ENCODE data around the gene SYCP2. TPM values are rescaled to one million over a fixed set of nuclear protein-coding genes. Genes with fewer than 3 reads are reported as not detected.

Gene SYCP2
- total and polyA plus RNA-seq, 2 donors (not counting 1 experiment from before 2014, with no cell fraction given), result 0.77 to 1.2 TPM

GRCh38 chr20:59839400-59839799 lies 94.0 kb downstream of the SYCP2 start:
- Histone ChIP-seq H3K4me3 (replicated peaks in 1 of 4; ENCODE audit: control extremely low read depth in 1 of 4, insufficient read depth in 1 of 4, low read depth in 3 of 4, low read length in 4 of 4) (no peak overlapping the region), H3K4me1 (ENCODE audit: control insufficient read depth, extremely low read depth, insufficient read depth, low read length) (no peaks in the 10 kb centered on the region), H3K79me2 (ENCODE audit: control insufficient read depth, insufficient read depth, low read length) (no peaks in the 10 kb centered on the region), H3K27me3 (ENCODE audit: control insufficient read depth, insufficient read depth, low read length) (peaks cover 3% of the 10 kb centered on the region), H3K27ac (ENCODE audit: insufficient read depth, low read length) (no peak overlapping the region), H3K9ac (ENCODE audit: insufficient read depth, low read length) (no peak overlapping the region), H4K20me1 (ENCODE audit: control insufficient read depth, extremely low read depth, insufficient read depth, low read length) (no peaks in the 10 kb centered on the region), H2AFZ (ENCODE audit: low read length) (no peak overlapping the region), H3K9me3 (ENCODE audit: control insufficient read depth, insufficient read depth, low read depth, low read length) (no peaks in the 10 kb centered on the region), H3K36me3 (ENCODE audit: control insufficient read depth, insufficient read depth, low read length) (no peaks in the 10 kb centered on the region), H3K4me2 (ENCODE audit: extremely low read depth, insufficient read depth, low read length) (no peak overlapping the region)
- DNase-seq (ENCODE audit: low read depth in 2 of 2), result no peak
- no peak for TF ChIP-seq EZH2 (IDR thresholded peaks at IDR 0.05; ENCODE audit: low read length, missing control alignments)
- TF ChIP-seq, protein P1, sequence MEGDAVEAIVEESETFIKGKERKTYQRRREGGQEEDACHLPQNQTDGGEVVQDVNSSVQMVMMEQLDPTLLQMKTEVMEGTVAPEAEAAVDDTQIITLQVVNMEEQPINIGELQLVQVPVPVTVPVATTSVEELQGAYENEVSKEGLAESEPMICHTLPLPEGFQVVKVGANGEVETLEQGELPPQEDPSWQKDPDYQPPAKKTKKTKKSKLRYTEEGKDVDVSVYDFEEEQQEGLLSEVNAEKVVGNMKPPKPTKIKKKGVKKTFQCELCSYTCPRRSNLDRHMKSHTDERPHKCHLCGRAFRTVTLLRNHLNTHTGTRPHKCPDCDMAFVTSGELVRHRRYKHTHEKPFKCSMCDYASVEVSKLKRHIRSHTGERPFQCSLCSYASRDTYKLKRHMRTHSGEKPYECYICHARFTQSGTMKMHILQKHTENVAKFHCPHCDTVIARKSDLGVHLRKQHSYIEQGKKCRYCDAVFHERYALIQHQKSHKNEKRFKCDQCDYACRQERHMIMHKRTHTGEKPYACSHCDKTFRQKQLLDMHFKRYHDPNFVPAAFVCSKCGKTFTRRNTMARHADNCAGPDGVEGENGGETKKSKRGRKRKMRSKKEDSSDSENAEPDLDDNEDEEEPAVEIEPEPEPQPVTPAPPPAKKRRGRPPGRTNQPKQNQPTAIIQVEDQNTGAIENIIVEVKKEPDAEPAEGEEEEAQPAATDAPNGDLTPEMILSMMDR (conservative IDR thresholded peaks at IDR 0.05 in 1 of 2, IDR thresholded peaks at IDR 0.05 in 1 of 2; ENCODE audit: low read depth in 1 of 2, low read length in 2 of 2), result no peak

DNA sequence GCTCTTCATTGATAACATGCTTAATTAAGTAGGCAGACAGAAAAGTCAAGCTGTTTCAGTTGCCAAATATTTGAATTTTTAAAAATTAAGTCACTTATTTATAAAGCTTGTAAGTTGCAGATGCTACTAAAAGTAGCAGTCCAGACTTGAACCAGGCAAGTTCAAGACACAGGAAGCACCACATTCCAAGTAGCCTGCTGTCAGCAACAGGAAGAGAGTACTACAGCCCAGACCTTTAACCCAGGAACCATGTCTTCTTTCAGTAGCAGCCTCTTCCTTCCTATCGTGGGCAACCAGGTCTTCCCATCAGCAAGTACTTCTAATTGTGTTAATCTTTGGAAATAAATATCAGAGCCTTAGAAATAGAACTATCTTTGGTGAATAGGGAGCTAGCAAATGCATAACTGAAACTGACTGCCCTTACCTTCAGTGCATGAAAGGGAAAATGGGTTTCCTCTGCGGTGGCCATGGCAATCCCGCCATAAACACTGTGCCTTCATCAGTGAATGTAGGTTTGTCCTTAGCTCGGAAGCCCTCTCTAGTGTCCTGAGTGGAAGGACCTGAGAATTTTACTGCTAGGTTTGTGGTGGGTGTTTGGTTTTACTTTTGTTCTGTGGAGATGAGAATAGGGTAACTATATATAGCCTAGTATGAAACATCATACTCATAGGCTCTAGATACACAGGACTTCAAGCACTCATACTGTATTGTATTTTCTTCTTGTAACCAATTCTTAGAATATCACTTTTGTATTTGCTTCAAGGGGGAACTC lies 95.6 kb downstream of the SYCP2 start:
- DNase-seq (ENCODE audit: low read depth in 2 of 2), result no peak
- TF ChIP-seq, protein P1 (conservative IDR thresholded peaks at IDR 0.05 in 1 of 2, IDR thresholded peaks at IDR 0.05 in 1 of 2; ENCODE audit: low read depth in 1 of 2, low read length in 2 of 2), result no peak
- TF ChIP-seq EZH2 (IDR thresholded peaks at IDR 0.05; ENCODE audit: low read length, missing control alignments), result no peak
- Histone ChIP-seq H3K79me2 (ENCODE audit: control insufficient read depth, insufficient read depth, low read length) (no peaks in the 10 kb centered on the region), H3K9me3 (ENCODE audit: control insufficient read depth, insufficient read depth, low read depth, low read length) (no peaks in the 10 kb centered on the region), H3K4me3 (replicated peaks in 1 of 4; ENCODE audit: control extremely low read depth in 1 of 4, insufficient read depth in 1 of 4, low read depth in 3 of 4, low read length in 4 of 4) (no peak overlapping the region), H3K4me2 (ENCODE audit: extremely low read depth, insufficient read depth, low read length) (no peak overlapping the region), H3K27me3 (ENCODE audit: control insufficient read depth, insufficient read depth, low read length) (peaks cover 3% of the 10 kb centered on the region), H3K27ac (ENCODE audit: insufficient read depth, low read length) (no peak overlapping the region), H3K4me1 (ENCODE audit: control insufficient read depth, extremely low read depth, insufficient read depth, low read length) (no peaks in the 10 kb centered on the region), H3K36me3 (ENCODE audit: control insufficient read depth, insufficient read depth, low read length) (no peaks in the 10 kb centered on the region), H3K9ac (ENCODE audit: insufficient read depth, low read length) (no peak overlapping the region), H4K20me1 (ENCODE audit: control insufficient read depth, extremely low read depth, insufficient read depth, low read length) (no peaks in the 10 kb centered on the region), H2AFZ (ENCODE audit: low read length) (no peak overlapping the region)

DNA sequence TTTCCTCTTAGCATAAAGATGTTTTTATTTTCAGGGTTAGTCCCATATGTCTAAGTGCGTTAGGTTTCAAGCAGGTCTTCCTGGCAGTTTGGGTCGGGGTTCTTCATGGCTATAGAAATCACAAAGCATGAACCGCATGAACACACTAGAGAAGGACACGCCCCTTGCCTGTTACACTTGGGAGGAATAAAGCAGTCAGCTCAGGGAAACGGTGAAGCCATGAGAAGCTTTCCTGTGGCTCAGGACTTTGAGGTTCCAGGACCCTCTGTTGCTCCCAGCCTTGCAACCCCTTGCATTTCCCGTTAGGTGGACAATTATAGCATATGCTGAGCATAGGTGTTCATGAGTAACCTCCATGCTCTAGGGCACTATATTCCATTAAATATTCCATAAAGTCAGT lies 96.7 kb downstream of the SYCP2 start:
- Histone ChIP-seq H2AFZ (ENCODE audit: low read length) (no peak overlapping the region), H3K27me3 (ENCODE audit: control insufficient read depth, insufficient read depth, low read length) (peaks cover 3% of the 10 kb centered on the region), H3K4me1 (ENCODE audit: control insufficient read depth, extremely low read depth, insufficient read depth, low read length) (no peaks in the 10 kb centered on the region), H3K9me3 (ENCODE audit: control insufficient read depth, insufficient read depth, low read depth, low read length) (no peaks in the 10 kb centered on the region), H4K20me1 (ENCODE audit: control insufficient read depth, extremely low read depth, insufficient read depth, low read length) (no peaks in the 10 kb centered on the region), H3K9ac (ENCODE audit: insufficient read depth, low read length) (no peak overlapping the region), H3K79me2 (ENCODE audit: control insufficient read depth, insufficient read depth, low read length) (no peaks in the 10 kb centered on the region), H3K27ac (ENCODE audit: insufficient read depth, low read length) (no peak overlapping the region), H3K36me3 (ENCODE audit: control insufficient read depth, insufficient read depth, low read length) (no peaks in the 10 kb centered on the region), H3K4me2 (ENCODE audit: extremely low read depth, insufficient read depth, low read length) (no peak overlapping the region), H3K4me3 (replicated peaks in 1 of 4; ENCODE audit: control extremely low read depth in 1 of 4, insufficient read depth in 1 of 4, low read depth in 3 of 4, low read length in 4 of 4) (no peak overlapping the region)
- DNase-seq (ENCODE audit: low read depth in 2 of 2), result no peak
- TF ChIP-seq EZH2 (IDR thresholded peaks at IDR 0.05; ENCODE audit: low read length, missing control alignments), result no peak
- TF ChIP-seq, protein P1 (conservative IDR thresholded peaks at IDR 0.05 in 1 of 2, IDR thresholded peaks at IDR 0.05 in 1 of 2; ENCODE audit: low read depth in 1 of 2, low read length in 2 of 2), result no peak

All from fibroblast of lung (primary cell).